ENCODE data around the gene HSPA9.

HSPA9 gene

DNA sequence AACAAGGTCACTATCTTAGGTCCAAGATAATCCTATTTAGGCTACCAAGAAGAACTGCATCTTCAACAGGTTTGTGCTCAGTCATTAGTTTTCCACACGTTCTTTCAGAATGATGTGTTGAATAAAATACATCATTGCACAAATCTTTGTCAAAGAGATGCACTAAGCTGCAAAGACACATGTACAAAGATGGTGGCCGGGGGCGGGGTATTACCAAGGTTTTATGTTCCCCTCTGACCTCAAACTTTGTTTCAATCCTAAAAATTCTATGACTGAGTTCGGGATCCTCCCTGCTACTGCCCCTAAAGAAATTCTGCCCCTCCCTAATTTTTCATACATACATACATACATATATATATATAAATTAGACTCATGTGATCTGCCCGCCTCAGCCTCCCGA lies 14.2 kb downstream of the HSPA9 start:
- no peak for DNase-seq (ENCODE audit: low spot score)

DNA sequence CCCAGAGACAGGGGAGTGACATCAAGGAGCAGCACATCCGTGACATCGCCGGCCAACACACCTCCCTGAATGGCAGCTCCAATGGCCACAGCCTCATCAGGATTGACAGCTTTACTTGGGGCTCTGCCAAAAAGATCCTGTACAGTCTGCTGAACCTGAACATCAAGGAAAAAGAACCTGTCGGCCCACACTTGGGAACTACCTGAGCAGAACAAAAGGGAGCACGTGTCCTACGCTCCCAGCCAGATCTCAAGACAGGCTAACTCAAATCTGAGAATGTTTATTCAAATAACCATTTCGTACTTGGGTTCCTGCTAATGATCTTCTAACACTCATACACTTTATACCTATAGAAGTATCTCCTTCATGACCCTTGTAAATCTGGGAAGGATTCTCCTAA lies 15.3 kb downstream of the HSPA9 start:
- DNase-seq (ENCODE audit: low spot score): no peak

DNA sequence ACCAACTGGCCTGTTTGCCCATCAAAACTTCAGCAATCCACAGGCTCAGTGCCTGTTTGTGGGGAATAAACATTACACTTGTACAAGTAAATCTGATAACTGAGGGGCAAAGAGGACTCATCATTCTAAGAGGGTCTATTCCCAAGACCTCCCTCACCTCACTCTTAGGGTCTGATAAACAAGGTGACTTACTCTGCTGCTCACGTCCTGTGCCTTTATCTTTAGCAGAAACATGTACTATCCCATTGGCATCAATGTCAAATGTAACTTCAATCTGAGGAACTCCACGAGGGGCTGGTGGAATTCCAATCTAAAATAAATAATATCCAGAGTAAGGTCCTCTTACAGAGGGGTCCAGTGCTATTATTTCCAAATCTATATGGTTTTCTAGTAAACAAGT lies 17.5 kb downstream of the HSPA9 start:
- no peak for DNase-seq (ENCODE audit: low spot score)

DNA sequence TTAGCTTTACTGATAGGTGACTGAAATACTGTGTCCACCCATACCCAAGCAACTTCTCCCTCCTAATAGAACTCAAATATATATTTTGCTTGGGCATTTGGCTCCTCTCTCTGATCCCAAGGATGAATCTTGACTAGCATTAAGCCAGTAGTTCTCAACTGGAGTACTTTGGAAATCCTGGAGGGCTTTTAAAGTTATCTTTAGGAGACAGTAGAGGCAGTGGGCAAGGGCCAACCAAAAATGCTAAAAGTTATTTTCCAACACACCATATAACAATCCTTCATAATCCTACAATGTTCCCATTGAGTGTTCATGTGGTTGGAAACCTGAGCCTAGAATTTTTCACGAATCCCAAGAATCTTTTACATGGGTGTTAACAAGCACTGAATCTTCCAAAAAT lies 21.1 kb downstream of the HSPA9 start:
- no peak for DNase-seq (ENCODE audit: low spot score)

DNA sequence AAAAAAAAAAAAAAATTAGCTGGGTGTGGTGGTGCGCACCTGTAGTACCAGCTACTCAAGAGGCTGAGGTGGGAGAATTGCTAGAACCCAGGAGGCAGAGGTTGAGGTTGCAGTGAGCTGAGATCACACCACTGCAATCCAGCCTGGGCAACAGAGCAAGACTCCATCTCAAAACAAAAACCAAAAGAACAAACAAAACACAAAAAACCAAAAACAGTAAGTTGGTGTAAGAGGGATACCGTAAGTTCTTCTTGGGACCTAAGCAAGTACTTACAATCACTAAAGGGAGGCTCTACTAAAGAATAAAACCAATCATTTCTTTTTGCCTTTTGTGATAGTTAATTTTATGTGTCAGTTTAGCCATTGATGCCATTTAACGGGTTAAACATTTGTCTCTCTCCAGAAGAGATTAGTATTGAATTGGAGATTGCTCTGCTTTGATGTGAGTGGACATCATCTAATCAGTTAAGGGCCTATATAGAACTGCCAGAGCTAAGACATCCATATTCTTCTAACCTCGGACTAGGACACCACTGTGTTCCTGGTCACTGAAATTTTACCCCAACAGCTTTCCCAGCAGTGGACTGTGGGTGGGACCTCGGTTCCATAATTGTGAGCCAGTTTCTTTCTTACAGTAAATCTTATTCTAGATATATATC lies 21.6 kb downstream of the HSPA9 start:
- no peak for DNase-seq (ENCODE audit: low spot score)

DNA sequence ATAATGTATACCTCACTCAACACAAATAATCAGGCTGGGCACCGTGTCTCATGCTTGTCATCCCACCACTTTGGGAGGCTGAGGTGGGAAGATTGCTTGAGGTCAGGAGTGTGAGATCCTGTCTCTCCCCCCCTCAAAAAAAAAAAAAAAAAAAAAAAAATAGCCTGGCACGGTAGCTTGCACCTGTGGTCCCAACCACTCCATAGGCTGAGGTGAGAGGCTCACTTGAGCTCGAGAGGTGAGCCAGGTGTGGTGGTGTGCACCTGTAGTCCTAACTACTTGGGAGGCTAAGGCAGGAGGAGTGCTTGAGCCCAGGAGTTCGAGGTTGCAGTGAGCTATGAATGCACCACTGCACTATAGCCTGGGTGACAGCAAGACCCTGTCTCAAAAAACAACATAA lies 22.5 kb downstream of the HSPA9 start:
- no peak for DNase-seq (ENCODE audit: low spot score)

DNA sequence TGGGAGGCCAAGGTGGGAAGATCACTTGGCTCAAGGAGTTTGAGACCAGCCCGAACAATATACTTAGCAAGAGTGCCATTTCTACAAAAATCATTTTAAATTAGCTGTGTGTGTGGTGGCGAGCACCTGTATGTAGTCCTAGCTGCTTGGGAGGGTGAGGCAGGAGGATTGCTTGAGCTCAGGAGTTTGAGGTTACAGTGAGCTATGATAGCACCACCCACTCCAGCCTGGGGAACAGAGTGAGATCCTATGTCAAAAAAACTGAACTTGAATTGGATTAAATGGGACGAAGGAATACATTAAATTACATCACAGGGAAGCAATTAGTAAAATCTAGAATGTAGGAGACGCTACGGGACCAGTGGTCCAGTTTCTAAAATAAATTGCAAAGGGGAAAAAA lies 25.8 kb downstream of the HSPA9 start:
- no peak for DNase-seq (ENCODE audit: low spot score)

DNA sequence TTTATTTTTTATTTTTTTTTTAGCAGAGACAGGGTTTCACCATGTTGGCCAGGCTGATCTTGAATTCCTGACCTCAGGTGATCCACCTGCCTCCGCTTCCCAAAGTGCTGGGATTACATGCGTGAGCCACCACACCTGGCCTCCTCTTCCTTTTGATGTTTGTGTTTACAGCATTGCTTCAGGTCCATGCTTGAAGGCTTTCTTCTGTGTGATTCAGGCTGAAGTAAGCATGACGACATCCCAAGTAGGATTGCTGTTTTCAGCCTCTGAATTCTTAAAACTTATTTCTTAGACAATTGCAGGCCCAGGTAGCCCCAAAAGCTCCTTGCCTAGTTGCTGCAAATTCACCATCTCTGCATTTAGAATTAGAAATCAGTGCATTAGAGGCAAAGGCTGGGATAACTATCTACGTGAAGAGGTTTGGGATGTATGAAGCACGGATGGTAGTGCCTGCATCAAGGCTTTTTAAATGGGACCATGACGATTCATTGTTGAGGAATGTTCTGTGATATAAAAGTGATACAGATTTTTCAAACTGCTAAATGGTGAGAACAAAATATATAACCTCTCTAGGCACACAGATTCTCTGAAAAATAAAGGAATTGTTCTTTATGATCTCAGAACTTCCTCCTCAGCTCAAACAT lies 29.2 kb downstream of the HSPA9 start:
- no peak for DNase-seq (ENCODE audit: low spot score)

DNA sequence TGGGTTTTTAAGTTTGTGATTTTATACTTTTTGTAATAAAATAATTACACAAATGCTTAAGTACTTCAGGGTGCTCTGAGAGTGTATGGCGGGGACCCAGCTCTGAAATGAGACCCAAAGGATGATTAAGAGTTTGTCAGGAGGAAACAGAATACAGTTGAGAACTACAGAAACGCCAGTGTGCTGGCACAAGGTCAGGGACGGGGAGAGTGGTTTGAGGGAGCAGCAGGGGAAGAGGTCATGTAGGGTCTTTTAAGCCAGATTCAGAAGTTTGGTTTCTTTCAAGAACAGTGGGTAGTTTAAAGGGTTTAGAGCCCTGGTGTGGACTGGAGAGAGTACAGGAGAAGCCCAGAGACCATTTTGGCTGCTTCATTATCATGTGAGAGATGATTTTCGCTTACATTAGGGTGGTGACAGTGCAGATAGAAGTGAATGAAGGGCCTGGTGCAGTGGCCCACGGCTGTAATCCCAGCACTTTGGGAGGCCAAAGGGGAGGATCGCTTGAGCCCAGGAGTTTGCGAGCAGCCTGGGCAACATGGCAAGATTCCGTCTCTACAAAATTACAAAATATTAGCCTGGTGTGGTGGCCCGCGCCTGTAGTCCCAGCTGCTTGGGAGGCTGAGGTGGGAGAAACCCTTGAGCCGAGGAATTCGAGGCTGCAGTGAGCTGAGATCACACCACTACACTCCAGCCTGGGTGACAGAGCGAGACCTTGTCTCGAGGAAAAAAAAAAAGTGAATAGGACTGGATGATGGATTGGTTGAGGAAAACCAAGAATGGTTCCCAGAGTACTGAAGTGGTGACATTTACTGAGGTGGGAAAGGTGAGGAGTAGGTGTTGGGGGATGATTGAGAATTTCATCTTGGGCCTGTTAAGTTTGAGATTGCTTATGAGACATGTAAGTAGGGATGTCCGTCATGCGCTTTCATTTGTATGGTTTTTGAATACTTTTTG lies 30.7 kb downstream of the HSPA9 start:
- DNase-seq (ENCODE audit: low spot score): no peak

DNA sequence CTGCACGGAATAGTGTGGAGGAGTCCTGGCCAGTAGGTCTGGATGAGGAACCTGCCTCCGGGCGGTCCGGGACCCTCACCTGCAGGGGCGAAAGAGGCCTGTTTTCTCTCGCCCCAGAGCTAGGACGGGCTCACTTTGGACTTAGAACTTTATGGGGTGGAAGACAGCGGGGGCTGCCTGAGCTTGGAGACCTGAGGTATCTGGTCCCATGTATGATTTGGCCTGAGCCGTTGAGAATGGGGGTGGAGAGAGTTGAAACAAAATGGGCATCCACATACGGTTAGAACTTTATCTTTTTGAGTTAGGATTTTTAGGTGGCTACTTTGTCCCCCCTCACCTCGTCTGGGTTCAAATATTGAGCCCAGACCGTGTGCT lies 31.5 kb downstream of the HSPA9 start:
- DNase-seq (ENCODE audit: low spot score): no peak

DNA sequence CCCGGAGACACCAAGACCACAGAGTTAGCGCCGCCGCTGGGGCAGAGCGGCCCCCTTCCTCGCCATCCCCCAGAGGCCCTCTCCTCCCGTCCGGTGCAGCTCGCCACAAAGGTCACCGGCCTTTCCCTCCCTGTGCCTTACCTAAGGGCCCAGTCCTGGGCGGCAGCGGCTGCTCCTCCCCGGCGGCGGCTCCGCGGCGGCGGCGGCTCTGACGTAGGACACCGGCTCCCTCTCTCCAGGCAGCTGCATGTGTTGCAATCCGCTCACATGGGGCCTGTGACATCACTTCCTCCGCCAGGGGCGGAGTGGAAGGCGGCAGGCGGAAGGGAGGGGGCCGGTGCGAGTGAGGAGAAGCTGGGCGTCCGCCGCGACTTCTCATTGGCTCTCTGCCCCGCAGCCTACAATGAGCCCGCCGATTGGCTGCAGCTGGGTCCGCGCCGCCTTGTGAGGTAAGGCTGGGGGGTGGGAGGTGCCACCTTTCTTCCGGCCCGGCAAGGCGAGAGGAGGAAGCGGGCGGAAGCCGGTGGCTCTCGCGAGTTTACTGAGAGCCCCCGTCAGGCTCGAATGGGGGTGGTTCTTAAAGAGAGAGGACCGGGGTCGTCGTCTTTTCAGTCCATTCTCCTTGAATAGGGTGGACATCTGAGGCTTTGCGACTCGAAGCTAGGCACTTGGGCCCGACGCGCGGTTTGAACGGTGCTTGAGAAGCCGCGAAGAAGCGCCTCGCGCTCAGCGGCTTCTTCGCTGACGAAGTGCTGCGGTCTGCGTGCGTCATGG lies 32.1 kb downstream of the HSPA9 start, which contains the start of gene ETF1:
ETF1 (minus strand) TSS at position 281 of the 774 bp plus-strand sequence. CDS start 318 bp downstream, outside the sequence.
- peak; percentile 100 for DNase-seq (ENCODE audit: low spot score)

DNA sequence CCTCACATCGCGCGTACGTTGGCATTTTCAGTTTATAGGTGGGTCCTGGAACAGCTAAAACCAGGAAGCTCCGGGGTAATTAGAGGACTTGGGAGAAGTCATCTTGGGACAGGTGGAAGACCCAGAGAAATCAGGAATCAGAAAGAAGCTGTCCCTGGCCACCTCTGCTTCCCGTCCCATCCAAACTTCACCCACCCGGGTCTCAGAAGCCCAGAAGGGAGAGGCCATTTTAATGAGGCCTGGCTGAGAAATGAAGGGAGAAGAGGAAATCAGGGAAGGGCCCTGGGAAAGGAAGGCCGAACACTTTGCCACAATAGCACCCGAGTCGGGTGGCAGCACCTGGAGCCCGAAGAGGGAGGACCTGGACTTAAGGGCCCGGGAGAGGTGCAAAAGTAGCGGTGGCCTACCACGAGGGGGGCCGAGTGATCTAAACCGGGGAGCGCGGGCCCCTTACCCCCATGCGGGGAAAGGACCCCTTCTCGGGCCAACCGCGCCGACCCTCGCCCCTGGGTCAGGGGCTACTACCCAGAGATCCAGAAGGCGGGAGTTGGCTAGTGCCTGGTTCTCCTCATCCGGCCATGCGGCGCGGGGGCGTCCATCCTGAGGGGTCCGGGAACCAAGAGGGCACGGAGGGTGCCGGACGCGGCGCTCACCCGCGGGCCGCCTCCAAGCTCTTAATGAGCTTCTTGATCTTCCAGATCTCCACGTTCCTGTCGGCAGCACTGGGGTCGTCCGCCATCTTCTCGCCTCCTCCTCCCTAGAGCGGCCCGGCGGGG lies 32.8 kb downstream of the HSPA9 start:
- no peak for DNase-seq (ENCODE audit: low spot score)

DNA sequence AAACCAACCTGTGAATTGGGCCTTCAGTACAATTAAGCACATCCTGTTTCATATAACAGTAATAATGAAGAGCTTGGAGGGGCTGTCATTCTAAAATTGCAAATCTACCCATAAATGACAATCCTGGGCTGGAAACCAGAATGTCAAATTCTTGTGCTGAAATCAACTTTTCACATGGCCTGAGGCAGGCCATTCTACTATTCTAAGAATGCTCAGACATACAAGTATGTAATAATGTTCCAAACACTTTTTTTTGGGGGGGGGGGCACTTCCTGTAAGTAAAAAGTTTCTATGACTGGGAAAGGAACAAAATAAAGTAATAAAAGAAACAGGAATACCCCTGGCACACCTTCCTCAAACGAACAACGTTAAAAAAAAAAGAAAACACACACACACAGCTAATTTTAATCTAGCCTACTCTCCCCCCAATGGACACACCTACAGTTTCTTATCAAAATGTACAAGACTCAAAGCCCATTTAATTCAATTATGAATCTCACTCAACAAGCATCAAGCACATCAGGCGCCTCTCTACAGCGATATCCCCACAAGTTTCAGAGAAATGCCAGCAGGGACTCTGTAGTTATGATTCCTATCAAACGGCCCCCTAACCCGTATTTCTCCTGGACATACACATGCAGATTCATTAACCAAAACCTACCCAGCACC lies 33.6 kb downstream of the HSPA9 start:
- no peak for DNase-seq (ENCODE audit: low spot score)

DNA sequence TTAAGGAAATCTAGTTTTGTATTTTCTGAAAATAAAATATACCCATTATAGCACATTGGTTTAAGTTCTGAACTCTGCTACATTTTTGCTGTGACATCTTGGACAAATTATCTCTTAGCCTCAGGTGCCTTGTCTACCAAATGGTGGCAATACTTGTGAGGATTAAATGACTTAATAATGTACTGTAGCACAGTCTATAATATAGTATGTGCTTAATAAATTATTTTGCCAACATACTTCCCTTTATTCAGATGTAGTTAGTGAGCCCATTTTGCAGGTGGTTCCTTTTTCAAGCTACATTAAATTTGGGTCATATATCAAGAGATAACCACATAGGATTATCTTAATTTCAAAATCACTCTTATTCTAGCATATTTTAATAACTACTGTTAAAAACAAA lies 35.4 kb downstream of the HSPA9 start:
- DNase-seq (ENCODE audit: low spot score): no peak

DNA sequence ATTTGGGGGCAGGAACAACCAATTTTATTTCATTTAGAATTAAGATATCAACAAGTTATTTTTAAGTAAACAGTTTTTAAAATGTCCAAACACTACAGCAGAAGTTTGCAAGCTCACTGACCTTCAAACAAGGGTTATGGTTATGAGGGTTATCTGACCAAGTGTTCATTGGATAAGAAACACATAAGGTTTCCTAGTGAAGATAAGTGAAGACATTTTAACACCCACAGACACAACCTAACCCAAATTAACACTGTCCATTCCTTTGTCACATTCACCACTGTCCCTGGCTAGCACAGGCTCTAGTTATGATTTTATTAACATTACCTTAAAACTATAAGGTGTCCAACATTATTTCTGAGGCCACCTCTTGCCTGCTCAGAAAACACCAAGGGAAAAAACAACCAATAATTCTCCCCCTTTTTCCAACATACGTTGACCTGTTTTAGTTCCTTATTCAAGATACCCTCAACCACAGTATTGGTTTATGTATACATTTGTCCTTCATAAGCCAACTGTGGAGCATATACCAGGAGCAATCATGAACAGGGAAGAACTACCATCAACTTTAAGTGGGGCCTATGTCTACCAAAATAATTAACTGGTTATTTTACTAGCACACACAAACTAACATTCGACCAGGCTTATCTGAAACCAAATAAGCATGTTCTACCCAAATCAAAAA lies 36.1 kb downstream of the HSPA9 start:
- DNase-seq (ENCODE audit: low spot score): no peak

DNA sequence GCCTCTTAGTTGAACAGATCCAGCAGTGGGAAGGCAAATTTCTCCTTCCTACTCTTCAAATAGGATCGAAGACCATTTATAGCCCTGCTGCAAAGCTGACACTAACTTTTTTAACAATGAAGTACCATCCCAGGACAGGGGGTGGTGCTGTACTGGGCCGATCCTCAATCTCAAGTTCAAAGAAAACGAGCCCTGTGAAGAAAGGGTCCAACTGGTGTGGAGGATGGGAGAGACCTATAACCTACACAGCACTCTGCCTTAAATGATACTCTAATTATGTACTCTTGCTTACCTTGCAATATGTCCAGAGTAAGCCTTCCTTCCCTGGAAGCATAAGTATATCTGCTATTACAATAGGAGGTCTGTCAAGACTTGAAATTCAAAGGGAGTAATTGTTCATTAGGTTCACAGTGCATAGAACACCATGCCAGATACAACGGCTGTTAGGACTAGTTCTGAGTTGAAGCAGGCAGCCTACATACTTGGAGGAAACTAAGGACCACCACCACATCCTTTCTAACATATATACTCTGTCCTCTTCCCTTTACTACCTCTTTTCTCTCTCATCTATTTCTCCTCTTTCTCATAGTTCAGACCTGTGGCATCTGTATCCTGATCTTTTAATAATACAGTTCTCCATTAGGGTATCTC lies 38.4 kb downstream of the HSPA9 start:
- DNase-seq (ENCODE audit: low spot score): no peak

DNA sequence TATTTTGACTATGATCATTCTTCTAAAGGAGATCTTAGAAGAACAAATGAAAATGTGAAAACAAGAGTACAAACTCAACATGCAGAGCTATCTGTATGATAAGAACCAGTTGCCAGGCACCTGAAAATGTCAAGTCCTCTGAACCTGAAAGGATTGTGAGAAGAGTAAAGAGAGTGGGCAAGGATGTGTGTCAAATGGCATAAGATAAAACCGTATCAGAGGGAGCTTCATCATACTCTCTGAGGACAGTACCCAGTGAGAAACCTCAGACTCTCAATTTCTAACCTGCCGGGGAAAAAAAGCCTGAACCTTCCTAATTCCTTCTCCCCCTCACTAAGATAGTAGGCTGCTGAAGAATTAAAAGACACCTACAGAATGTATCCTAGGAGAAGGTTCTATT lies 39.0 kb downstream of the HSPA9 start:
- DNase-seq (ENCODE audit: low spot score): no peak

DNA sequence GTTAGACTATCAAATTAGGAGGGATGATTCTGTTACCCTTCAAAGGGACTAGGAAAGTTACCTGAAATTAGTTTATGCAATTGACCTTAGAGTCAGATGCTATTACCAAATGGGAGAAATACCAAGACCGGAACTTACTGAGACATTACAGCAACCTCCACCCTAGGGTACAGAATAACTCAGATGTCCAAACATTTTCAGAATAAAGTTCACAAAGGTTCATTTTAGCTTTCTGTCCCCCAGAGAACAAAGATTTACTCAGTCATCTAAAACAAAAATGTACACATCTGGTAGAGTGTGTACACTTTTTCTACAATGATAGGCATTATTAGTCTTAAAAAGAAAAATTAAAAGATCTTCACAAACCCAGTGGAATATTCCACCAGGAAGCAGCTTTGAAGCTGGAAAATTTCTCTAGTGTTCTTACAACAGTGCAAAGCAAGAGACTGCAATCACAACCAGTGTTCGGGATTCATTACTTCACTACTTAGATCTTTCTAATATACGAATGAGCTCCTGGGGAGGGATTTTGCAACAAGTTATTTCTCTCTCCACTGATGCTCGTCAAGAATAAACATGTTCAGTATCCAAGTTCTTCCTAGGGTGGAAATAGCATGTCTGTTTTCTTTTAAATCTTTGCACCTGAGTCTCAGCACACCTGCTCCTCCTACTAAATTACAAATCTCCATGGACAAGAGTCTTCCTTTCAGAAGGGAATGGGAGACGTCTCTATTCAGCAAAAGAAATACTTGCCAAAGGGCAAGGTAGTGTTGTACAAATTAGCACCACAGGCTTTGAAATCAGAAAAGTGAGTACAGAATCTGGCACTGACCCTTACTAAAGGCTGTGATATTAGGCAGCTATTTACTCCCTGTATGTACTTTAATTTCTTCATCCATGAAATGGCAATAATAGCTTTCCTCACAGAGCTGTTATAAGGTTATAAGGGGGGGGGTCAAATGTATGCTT lies 40.9 kb downstream of the HSPA9 start:
- DNase-seq (ENCODE audit: low spot score): no peak

All from cerebellar cortex (tissue), 1 donor.